ENCODE measurements around the gene CRAT. TPM values are rescaled to one million over a fixed set of nuclear protein-coding genes. Genes with fewer than 3 reads are reported as not detected.

The CRAT gene
- polyA plus RNA-seq, 2 of the 4 experiments (the other 2 are of a cell fraction), result 20.5 to 26.0 TPM

DNA sequence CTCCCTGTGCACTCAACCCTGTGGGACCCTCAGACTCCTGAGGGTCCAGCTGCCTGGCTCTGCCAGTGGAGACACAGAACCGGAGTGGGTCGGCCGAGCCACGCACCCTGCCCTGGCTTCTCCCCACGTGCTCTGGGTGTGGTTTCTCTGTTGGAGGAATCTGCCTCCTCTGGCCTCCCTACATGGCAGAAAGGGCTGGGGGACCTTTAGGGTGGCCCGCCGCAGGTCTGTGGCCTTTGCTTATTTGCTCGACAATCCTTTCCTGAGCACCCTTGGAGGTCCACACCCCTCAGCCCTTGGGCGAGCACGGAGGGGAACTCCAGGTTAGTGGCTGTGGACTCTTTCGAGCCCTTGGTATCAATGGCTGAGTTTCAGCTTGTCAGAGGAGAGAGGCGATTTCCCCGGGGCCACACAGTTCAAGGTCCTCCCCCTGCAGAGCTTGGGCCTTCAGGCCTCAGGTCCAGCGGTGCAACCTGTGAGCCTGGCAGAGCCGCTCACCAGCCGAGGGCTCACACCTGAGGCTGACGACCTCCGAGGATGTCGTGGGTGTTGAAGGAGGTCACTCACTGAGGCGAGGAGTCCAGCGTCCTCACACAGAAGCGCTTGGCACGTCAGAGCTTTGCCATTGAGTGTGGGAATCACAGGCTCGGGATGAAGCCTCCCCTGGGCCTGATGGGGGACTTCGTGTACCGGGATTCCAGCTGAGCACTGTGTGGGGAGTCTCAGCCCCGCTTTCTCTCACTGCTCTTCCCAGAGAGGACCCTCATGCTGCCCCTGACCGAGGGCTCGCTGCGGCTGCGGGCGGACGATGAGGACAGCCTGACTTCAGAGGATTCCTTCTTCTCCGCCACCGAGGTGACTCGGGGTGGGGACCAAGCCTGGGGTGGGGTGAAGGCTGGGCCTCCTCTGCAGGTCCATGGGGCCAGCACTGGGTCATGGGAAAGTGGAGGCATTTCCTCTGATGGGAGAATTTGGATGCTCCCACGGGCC is 50.5 kb downstream of the CRAT start:
- POLR2A ChIA-PET, result no interaction called here
- Histone ChIP-seq H3K4me1 (peaks cover 8% of the 10 kb centered on the region; the same call in 1 of the 3 replicates), H3K4me2 (no peak overlapping the region), H3K27ac (no peak overlapping the region), H3K9me3 (no peaks in the 10 kb centered on the region), H3K4me3 (no peak overlapping the region)
- 91% methylated on average over 37 of the region's 37 CpGs for WGBS (ENCODE audit: missing lambda C conversion rate)
- ATAC-seq, result peak; percentile 24 to 27; a peak in 3 of 6 replicates
- no peak for DNase-seq (ENCODE audit: low read depth in 1 of 2, low spot score in 1 of 2)
- no peak for TF ChIP-seq ZFP36 (IDR thresholded peaks at IDR 0.05; ENCODE audit: borderline replicate concordance, partially characterized antibody)
- no peak for TF ChIP-seq FOSB (CRISPR knock-in tag; IDR thresholded peaks at IDR 0.05)
- TF ChIP-seq HES2 (IDR thresholded peaks at IDR 0.05), result no peak
- no peak for TF ChIP-seq SMC3 (IDR thresholded peaks at IDR 0.05)
- CTCF ChIA-PET, result interaction anchor here (0.7 to 1.2 kb wide), 2 partner anchors 29 to 32 kb away, joined by 3 to 7 read pairs; partner anchors contain the start of gene SH3GLB2
- no peak for FAIRE-seq

DNA sequence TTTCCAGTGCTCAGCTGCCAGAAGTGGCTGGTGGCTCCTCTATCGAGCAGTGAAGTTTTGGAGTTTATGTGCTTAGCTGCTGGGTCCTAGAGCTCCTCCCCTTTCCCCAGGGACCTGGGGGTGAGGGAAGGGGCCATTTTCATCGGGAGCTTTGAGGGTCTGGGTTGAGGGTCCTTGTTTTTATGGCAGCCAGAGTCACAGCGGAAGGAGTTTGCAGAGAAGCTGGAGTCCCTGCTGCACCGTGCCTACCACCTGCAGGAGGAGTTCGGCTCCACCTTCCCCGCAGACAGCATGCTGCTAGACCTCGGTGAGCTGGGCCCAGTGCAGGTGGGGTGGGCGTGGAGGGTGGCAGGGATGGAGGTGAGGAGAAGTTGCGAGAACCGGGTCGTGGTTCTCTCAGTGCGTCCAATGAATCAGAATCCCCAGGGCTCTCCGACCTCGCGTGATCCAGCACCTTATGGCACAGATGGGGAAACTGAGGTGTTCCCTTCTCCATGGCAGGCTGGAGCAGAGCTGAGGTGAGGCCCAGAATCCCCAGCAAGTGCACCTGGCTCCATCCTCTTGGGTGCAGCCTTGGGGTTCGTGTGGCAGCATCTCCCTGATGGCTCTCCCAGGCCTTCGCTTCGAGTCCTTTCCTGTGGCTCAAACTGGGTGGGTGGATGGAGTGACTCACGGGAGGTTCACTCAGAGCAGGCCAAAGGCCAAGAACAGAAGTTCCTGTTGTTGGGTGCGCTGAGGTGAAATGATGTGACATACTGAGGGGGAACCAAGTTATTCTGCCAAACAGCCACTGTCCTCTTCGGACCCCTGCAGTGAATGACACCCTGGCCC is 51.4 kb downstream of the CRAT start:
- WGBS (ENCODE audit: missing lambda C conversion rate), result 76% methylated on average over 21 of the region's 21 CpGs
- DNase-seq (ENCODE audit: low read depth in 1 of 2, low spot score in 1 of 2) (no peak), FAIRE-seq (no peak), ATAC-seq (peak in 1 of 2 experiments; percentile 60; a peak in 3 of 6 replicates)
- H3K4me1 ChIP-seq, result peaks cover 8% of the 10 kb centered on the region; the same call in 1 of the 3 replicates
- no peak overlapping the region for H3K4me3 ChIP-seq
- ChIA-PET CTCF (interaction anchor here (0.7 to 1.3 kb wide), 4 partner anchors 8 to 56 kb away, joined by 3 to 7 read pairs (median 4); partner anchors contain the start of gene SH3GLB2), POLR2A (interaction anchor here (0.6 kb wide), 1 partner anchor 399 kb away, joined by 3 read pairs; no protein-coding TSS in a partner anchor)
- TF ChIP-seq CTCF (IDR thresholded peaks at IDR 0.05) (no peak), POLR2AphosphoS2 (conservative IDR thresholded peaks at IDR 0.05; ENCODE audit: low read length) (no peak)
- no peak overlapping the region for H3K27ac ChIP-seq
- no peaks in the 10 kb centered on the region for H3K9me3 ChIP-seq
- no peak overlapping the region for H3K4me2 ChIP-seq

- ATAC-seq (no peak), FAIRE-seq (no peak), DNase-seq (ENCODE audit: low read depth in 1 of 2, low spot score in 1 of 2) (no peak)
- Histone ChIP-seq H3K4me3 (no peak overlapping the region), H3K4me2 (no peak overlapping the region), H3K27ac (no peak overlapping the region), H3K9me3 (no peaks in the 10 kb centered on the region), H3K4me1 (peaks cover 17% of the 10 kb centered on the region)
- ChIA-PET POLR2A (no interaction called here), CTCF (interaction anchor here (1.0 kb wide), 1 partner anchor 26 kb away, joined by 3 read pairs; the partner anchor contains the start of gene SH3GLB2)
- TF ChIP-seq HEYL (CRISPR knock-in tag; IDR thresholded peaks at IDR 0.05) (no peak), EHMT2 (IDR thresholded peaks at IDR 0.05; ENCODE audit: low read depth) (no peak), TP53 (CRISPR knock-in tag; IDR thresholded peaks at IDR 0.05) (no peak), E2F6 (IDR thresholded peaks at IDR 0.05; ENCODE audit: borderline replicate concordance, low read depth) (no peak), RNF2 (IDR thresholded peaks at IDR 0.05; ENCODE audit: borderline replicate concordance, low read depth) (no peak), CBX8 (IDR thresholded peaks at IDR 0.05) (no peak), NPAS2 (CRISPR knock-in tag; IDR thresholded peaks at IDR 0.05; ENCODE audit: borderline replicate concordance) (no peak), RFX5 (IDR thresholded peaks at IDR 0.05) (no peak)
- TF ChIP-seq, protein P1, sequence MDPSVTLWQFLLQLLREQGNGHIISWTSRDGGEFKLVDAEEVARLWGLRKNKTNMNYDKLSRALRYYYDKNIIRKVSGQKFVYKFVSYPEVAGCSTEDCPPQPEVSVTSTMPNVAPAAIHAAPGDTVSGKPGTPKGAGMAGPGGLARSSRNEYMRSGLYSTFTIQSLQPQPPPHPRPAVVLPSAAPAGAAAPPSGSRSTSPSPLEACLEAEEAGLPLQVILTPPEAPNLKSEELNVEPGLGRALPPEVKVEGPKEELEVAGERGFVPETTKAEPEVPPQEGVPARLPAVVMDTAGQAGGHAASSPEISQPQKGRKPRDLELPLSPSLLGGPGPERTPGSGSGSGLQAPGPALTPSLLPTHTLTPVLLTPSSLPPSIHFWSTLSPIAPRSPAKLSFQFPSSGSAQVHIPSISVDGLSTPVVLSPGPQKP (IDR thresholded peaks at IDR 0.05; ENCODE audit: low read depth, low read length), result no peak
- WGBS (ENCODE audit: missing lambda C conversion rate), result 82% methylated on average over 5 of the region's 5 CpGs
These were observed 56.3 kb downstream of the CRAT start for GRCh38 chr9:129054163-129054851.

All from A549 (cell line).